GM12891 (cell line): Measurements from ENCODE around the gene LCLAT1.

ENCODE experiments used
- POLR2A ChIP-seq: IDR thresholded peaks from 2 replicates; pipeline ENCODE4 v1.6.1; 2011; ENCODE audit warnings: low read depth, low read length, control low read depth
- POLR2AphosphoS5 ChIP-seq: IDR thresholded peaks from 2 replicates; pipeline ENCODE4 v1.6.1; 2011; ENCODE audit warnings: low read depth, low read length, control low read depth
- TAF1 ChIP-seq: IDR thresholded peaks from 2 replicates; pipeline ENCODE4 v1.6.1; 2011; ENCODE audit warnings: low read depth, low read length, control low read depth

- TF ChIP-seq POLR2A (no peak), POLR2AphosphoS5 (no peak), TAF1 (no peak)
Measured at GRCh38 chr2:30487603-30488002, 40.6 kb downstream of the LCLAT1 start.
